AG10803 (cell line): ENCODE measurements around the gene DOCK3.

Source experiments
- DNase-seq: peaks from one replicate; pipeline ENCODE4 v3.0.0; 2010; ENCODE audit warnings: low read depth
- H3K4me3 ChIP-seq: 2 replicates; pipeline ENCODE4 v1.5.1; 2011; ENCODE audit warnings: mild to moderate bottlenecking, low read length, control low read depth
- CTCF ChIP-seq: conservative IDR thresholded peaks from 2 replicates; pipeline ENCODE4 v1.5.1; 2011; ENCODE audit warnings: mild to moderate bottlenecking, low read length, control low read depth, inconsistent platforms

Gene DOCK3

GRCh38 chr3:51408021-51408420 is 733.3 kb downstream of the DOCK3 start:
- no peak overlapping the region for H3K4me3 ChIP-seq
- DNase-seq: no peak
- TF ChIP-seq CTCF: no peak

- H3K4me3 ChIP-seq: no peak overlapping the region
- TF ChIP-seq CTCF: no peak
- no peak for DNase-seq
Observed at GRCh38 chr3:51408813-51409212, 734.1 kb downstream of the DOCK3 start.

- no peak for TF ChIP-seq CTCF
- DNase-seq: no peak
Observed at GRCh38 chr3:51422211-51422610, 747.5 kb downstream of the DOCK3 start.

GRCh38 chr3:51426921-51427320 is 752.2 kb downstream of the DOCK3 start:
- H3K4me3 ChIP-seq: no peak overlapping the region
- no peak for TF ChIP-seq CTCF
- DNase-seq: no peak

More at GRCh38 chr3:51422211-51422610, 747.5 kb downstream of the DOCK3 start:
- no peak overlapping the region for H3K4me3 ChIP-seq

GRCh38 chr3:51429138-51429537 is 754.4 kb downstream of the DOCK3 start:
- no peak for DNase-seq
- no peak for TF ChIP-seq CTCF
- no peak overlapping the region for H3K4me3 ChIP-seq
